Thyroid gland (tissue), 4 donors: ENCODE data around the gene DCST1. TPM values are rescaled to one million over a fixed set of nuclear protein-coding genes. Genes with fewer than 3 reads are reported as not detected.

Experiments
- DNase-seq, 2 donors: peaks; one replicate each; pipeline ENCODE4 v3.0.0-alpha.2; 2019
- H3K27ac ChIP-seq, 3 donors: fragments of 200-600 bp; sonication (generic); 1 replicate in 2 of 3; 2 replicates in 1 of 3; pipeline ENCODE4 v1.5.1; 2016 to 2019; ENCODE audit warnings: mild to moderate bottlenecking in 1 of 3, moderate library complexity in 1 of 3
- H3K27me3 ChIP-seq: fragments of 200-600 bp; sonication (generic); one replicate; pipeline ENCODE4 v1.5.1; 2019
- H3K36me3 ChIP-seq, 2 donors: fragments of 200-600 bp; sonication (generic); one replicate each; pipeline ENCODE4 v1.5.1; 2016 to 2019
- H3K4me1 ChIP-seq, 2 donors: fragments of 200-600 bp; sonication (generic); one replicate each; pipeline ENCODE4 v1.5.1; 2017 to 2019
- H3K4me3 ChIP-seq, 3 donors: fragments of 200-600 bp; sonication (generic); replicated peaks in 1 of 3; 1 replicate in 2 of 3; 2 replicates in 1 of 3; pipeline ENCODE4 v1.5.1; 2016; ENCODE audit warnings: mild to moderate bottlenecking in 1 of 3
- H3K9me3 ChIP-seq: fragments of 200-600 bp; sonication (generic); one replicate; pipeline ENCODE4 v1.5.1; 2017
- POLR2A ChIP-seq, 2 donors: fragments of 450-650 bp; IDR thresholded peaks; one replicate each; pipeline ENCODE4 v1.6.1; 2017; ENCODE audit warnings: antibody characterized with exemption in 2 of 2, mild to moderate bottlenecking in 2 of 2, moderate library complexity in 1 of 2
- WGBS, 2 donors: methylation state at CpG; one replicate each; pipeline ENCODE4 v1.1.5; 2017; 5-methylcytosine and 5-hydroxymethylcytosine counted together
- intact Hi-C: fragments of 100-400 bp; cut with DNase I; formaldehyde crosslinking; loops from one replicate; pipeline ENCODE4 v1.15.1; 2023
- total RNA-seq, 4 donors: library from RNA; depleted of rRNA; stranded (reverse); fragments of >200 nt; gene quantifications; one replicate each; pipeline ENCODE4 v1.2.3, GENCODE V29; 2016
- TF ChIP-seq, protein P1 (sequence below), 6 experiments: fragments of 200-600 bp in 3 of 6; fragments of 450-650 bp in 3 of 6; sonication (generic) in 3 of 6; IDR thresholded peaks; one replicate each; pipeline ENCODE4 v1.5.1; 2016 to 2019; ENCODE audit warnings: antibody characterized with exemption in 6 of 6, mild to moderate bottlenecking in 2 of 6, inconsistent platforms in 1 of 6, moderate library complexity in 1 of 6

DCST1 gene
- total RNA-seq, 4 donors from 2014 or later, result 0.24 TPM; not detected in 3

DNA sequence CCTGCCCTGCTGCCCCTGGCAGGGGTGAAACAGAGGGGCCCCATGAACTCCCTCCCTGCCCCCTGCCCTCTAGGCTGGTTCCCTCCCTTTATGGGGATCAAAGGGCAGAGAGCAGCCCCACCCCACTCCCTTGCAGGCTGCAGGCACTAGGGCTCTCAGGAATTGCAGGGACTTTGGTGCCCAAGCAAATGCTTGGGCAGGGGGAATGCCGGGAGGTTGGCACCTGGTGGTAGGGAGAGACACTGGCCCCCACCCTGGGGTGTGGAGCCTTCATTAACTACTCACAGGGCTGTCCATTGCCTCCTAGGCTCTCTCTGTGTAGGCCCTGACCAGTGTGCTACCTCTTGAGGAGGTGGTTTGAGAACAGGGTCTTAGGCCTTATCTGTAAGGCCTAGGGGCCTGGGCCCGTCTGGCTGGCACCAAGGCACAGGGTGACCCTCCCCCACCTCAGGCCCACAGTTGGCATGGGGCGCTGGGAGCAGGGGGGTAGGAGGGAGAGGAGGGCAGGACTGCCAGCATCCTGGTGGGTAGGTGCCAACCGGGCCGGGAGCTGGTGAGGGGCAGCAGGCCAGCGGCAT, 26.3 kb upstream of the DCST1 start:
- 27 to 57% methylated on average over 5 to 6 of the region's 6 CpGs for WGBS, 2 donors
- H3K36me3 ChIP-seq, result no peaks in the 10 kb centered on the region
- intact Hi-C loops, result no loop called here
- TF ChIP-seq, protein P1, sequence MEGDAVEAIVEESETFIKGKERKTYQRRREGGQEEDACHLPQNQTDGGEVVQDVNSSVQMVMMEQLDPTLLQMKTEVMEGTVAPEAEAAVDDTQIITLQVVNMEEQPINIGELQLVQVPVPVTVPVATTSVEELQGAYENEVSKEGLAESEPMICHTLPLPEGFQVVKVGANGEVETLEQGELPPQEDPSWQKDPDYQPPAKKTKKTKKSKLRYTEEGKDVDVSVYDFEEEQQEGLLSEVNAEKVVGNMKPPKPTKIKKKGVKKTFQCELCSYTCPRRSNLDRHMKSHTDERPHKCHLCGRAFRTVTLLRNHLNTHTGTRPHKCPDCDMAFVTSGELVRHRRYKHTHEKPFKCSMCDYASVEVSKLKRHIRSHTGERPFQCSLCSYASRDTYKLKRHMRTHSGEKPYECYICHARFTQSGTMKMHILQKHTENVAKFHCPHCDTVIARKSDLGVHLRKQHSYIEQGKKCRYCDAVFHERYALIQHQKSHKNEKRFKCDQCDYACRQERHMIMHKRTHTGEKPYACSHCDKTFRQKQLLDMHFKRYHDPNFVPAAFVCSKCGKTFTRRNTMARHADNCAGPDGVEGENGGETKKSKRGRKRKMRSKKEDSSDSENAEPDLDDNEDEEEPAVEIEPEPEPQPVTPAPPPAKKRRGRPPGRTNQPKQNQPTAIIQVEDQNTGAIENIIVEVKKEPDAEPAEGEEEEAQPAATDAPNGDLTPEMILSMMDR (IDR thresholded peaks at IDR 0.05), result no peak
- TF ChIP-seq POLR2A (IDR thresholded peaks at IDR 0.05), result no peak
- H3K4me1 ChIP-seq, result peaks cover 80% of the 10 kb centered on the region in 2 donors
- H3K27me3 ChIP-seq, result no peaks in the 10 kb centered on the region
- peak overlapping the region; percentile 83 to 99 (median 95) for H3K27ac ChIP-seq
- peak; percentile 88 to 91 for DNase-seq
- H3K9me3 ChIP-seq, result no peaks in the 10 kb centered on the region
- peak overlapping the region in 1 of 3 donors; percentile 14 for H3K4me3 ChIP-seq

DNA sequence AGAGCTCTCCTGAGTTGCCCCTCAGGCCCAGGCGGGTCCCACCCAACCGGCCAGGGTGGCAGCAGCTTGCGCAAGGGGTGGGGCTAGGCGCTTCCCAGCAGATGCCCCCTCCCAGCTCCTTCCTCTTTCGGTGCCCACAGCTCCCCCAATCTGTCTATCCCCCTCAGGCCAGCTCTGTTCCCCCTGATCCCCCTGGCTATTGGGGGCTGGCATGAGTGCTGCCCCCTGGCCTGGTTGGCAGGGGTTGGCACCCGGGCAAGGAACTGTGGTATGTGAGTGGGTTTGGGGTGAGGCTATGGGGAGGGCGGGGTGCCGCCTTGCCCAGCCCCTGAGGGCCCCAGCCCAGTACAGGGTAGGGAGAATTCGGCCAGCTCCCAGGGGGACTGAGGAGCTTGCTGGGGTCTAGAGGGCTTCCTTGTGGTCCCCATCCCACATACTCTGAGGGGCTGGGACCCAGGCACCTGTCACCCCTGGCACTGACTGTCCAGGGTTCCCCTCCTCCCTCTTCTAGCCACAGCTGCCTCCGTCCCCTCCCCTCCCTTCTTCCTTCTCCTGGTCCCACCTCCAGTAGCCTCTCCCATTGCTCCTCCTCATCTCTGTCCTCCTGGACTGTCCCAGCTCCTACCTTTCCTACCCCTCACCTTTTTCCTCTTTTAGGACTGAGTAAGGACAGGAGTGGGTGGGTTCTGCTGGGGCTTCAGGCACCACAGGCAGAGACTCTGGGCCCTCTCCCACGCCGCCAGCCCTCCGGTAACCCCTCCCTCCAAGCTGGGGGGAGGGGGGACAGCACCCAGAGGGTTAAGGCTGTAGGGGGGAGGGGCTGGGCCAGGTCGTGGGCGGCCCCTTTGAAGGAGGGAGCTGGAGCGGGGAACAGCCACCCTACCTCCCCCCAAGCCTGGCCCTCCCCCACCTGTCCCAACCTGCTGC, 25.3 kb upstream of the DCST1 start:
- H3K4me1 ChIP-seq, result peaks cover 87 to 88% of the 10 kb centered on the region in 2 donors
- H3K4me3 ChIP-seq, result peak overlapping the region in 1 of 3 donors; percentile 14
- intact Hi-C loops, result no loop called here
- 55 to 57% methylated on average over 7 to 13 of the region's 16 CpGs for WGBS, 2 donors
- H3K27me3 ChIP-seq, result no peaks in the 10 kb centered on the region
- DNase-seq, result peak in 1 of 2 donors; percentile 46
- H3K27ac ChIP-seq, result peak overlapping the region; percentile 83 to 99 (median 95)
- H3K36me3 ChIP-seq, result no peaks in the 10 kb centered on the region
- H3K9me3 ChIP-seq, result no peaks in the 10 kb centered on the region
- TF ChIP-seq, protein P1 (IDR thresholded peaks at IDR 0.05), result no peak
- TF ChIP-seq POLR2A (IDR thresholded peaks at IDR 0.05), result no peak

DNA sequence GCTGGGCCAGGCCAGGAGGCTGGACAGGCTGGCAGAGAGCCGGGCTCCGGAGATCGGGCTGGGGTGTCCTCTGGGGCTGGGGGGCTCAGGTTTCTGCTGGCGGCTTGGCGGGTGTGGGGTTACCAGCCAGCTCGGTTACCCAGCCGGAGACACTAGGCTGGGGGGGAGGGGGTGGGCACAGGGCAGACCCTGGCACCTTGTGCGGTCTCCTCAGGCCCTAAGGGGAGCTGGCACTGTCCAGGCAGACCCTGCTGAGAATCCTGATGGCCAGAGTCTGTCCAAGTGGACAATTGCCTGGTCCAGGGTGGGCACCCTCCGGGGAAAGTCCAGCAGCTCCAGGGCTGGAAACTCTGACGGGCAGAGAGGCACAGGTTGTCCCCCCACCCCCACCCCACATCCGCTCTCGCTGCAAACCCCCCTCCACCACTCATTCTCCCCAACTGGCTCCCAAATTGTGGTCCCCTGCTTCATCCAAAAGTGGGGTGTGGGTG, 24.4 kb upstream of the DCST1 start:
- H3K36me3 ChIP-seq, result peaks cover under 1 to 2% of the 10 kb centered on the region in 2 donors
- intact Hi-C loops, result no loop called here
- H3K4me3 ChIP-seq, result no peak overlapping the region
- TF ChIP-seq POLR2A (IDR thresholded peaks at IDR 0.05), result no peak
- TF ChIP-seq, protein P1 (IDR thresholded peaks at IDR 0.05), result no peak
- DNase-seq, result no peak
- H3K9me3 ChIP-seq, result no peaks in the 10 kb centered on the region
- peak overlapping the region; percentile 83 to 99 (median 95) for H3K27ac ChIP-seq
- H3K4me1 ChIP-seq, result peaks cover 82 to 91% of the 10 kb centered on the region in 2 donors
- 61 to 83% methylated on average over 3 to 4 of the region's 12 CpGs for WGBS, 2 donors
- no peaks in the 10 kb centered on the region for H3K27me3 ChIP-seq

DNA sequence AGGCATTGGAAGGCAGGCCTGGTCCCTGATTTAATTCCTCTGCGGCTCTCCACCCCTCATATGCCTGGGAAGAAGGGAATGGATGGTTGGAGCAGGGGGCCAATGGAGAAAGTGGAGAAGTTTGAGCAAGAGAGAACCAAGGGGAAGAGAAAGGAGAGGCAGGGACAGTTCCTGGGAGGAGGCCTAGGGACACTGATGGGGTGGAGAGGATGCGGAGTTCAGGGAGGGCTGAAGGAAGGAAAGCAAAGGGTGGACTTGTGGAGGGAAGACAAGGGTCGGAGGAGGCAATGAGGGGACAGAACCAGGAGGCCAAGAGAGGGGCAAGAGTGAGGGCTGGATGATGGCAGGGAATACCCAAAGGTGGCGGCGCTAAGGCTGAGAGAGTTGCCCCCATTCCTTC, 23.9 kb upstream of the DCST1 start:
- Histone ChIP-seq H3K4me3 (no peak overlapping the region), H3K27me3 (no peaks in the 10 kb centered on the region), H3K36me3 (peaks cover 5 to 7% of the 10 kb centered on the region in 2 donors), H3K27ac (peak overlapping the region in 2 of 3 donors; percentile 95 to 99), H3K9me3 (no peaks in the 10 kb centered on the region), H3K4me1 (peaks cover 77 to 86% of the 10 kb centered on the region in 2 donors)
- 89 to 90% methylated on average over 5 of the region's 5 CpGs for WGBS, 2 donors
- no peak for DNase-seq
- TF ChIP-seq POLR2A (IDR thresholded peaks at IDR 0.05), result no peak
- TF ChIP-seq, protein P1 (IDR thresholded peaks at IDR 0.05), result no peak
- intact Hi-C loops, result no loop called here
